T-cell (primary cell): ENCODE measurements around the gene GCNT2. TPM values are rescaled to one million over a fixed set of nuclear protein-coding genes. Genes with fewer than 3 reads are reported as not detected.
A peak's percentile ranks its signal among the peaks of the same experiment; 100 is the strongest.
"Not testable (repeated sequence)": the region's sequence is repeated elsewhere in the genome, so short reads cannot be mapped to it uniquely, and the experiment has no call there.

Source experiments
- ATAC-seq, 4 experiments: fragments of 200-7000 bp in 3 of 4; fragments of 150-1000 bp in 1 of 4; cut with Tn5 transposase; replicated peaks in 1 of 4; 1 replicate in 3 of 4; 2 replicates in 1 of 4; pipeline ENCODE4 v1.10.0; 2021; ENCODE audit warnings: moderate library complexity in 3 of 4, mild to moderate bottlenecking in 2 of 4, moderate number of reproducible peaks in 1 of 4
- CTCF ChIA-PET, 2 donors: fragments of 300-600 bp; sonication (Branson Sonifier 250); formaldehyde crosslinking; loops; one replicate each; lab custom pipeline; 2022; ENCODE audit warnings: antibody characterized with exemption in 2 of 2; lab: Charles Lee
- POLR2A ChIA-PET, 2 donors: fragments of 300-600 bp; sonication (Branson Sonifier 250); formaldehyde crosslinking; loops; one replicate each; lab custom pipeline; 2022; ENCODE audit warnings: antibody characterized with exemption in 2 of 2; lab: Charles Lee
- DNase-seq, 35 experiments: peaks; one replicate each; pipeline versions ENCODE4 v3.0.0 to v3.0.0-alpha.2; 2013 to 2023
- H3K27ac ChIP-seq: one replicate; pipeline ENCODE4 v1.5.1; 2013; ENCODE audit warnings: low read length
- H3K27me3 ChIP-seq, 2 experiments: replicated peaks in 1 of 2; 1 replicate in 1 of 2; 2 replicates in 1 of 2; pipeline versions ENCODE4 v1.6.1 to v1.7.0; 2013; ENCODE audit warnings: low read length in 1 of 2, mixed read lengths in 1 of 2; ENCODE audit not compliant: control insufficient read depth in 2 of 2, insufficient read depth in 2 of 2; ENCODE audit errors: extremely low read depth in 1 of 2
- H3K36me3 ChIP-seq, 2 donors: 1 replicate in 1 of 2; 2 replicates in 1 of 2; pipeline versions ENCODE4 v1.6.1 to v1.7.0; 2013; ENCODE audit warnings: low read length in 1 of 2; ENCODE audit not compliant: control insufficient read depth in 2 of 2, insufficient read depth in 1 of 2; ENCODE audit errors: extremely low read depth in 1 of 2
- H3K4me1 ChIP-seq, 2 experiments: 1 replicate in 1 of 2; 2 replicates in 1 of 2; pipeline versions ENCODE4 v1.6.1 to v1.7.0; 2013; ENCODE audit warnings: low read length in 2 of 2, mixed read lengths in 1 of 2; ENCODE audit not compliant: insufficient read depth in 2 of 2, control insufficient read depth in 1 of 2; ENCODE audit errors: extremely low read depth in 1 of 2
- H3K4me3 ChIP-seq, 2 donors: 1 replicate in 1 of 2; 2 replicates in 1 of 2; pipeline versions ENCODE4 v1.5.1 to v1.7.0; 2013; ENCODE audit warnings: mild to moderate bottlenecking in 2 of 2, low read length in 1 of 2, moderate library complexity in 1 of 2; ENCODE audit not compliant: control insufficient read depth in 1 of 2; ENCODE audit errors: extremely low read depth in 1 of 2
- H3K9me3 ChIP-seq: 2 replicates; pipeline ENCODE4 v1.7.0; 2013
- H3K27ac Mint-ChIP-seq, 2 donors: one replicate each; pipeline ENCODE4 v1.8.0; 2020 to 2021; ENCODE audit warnings: mild to moderate bottlenecking in 2 of 2, mixed read lengths in 2 of 2
- H3K27me3 Mint-ChIP-seq, 2 donors: one replicate each; pipeline ENCODE4 v1.8.0; 2021 to 2022; ENCODE audit warnings: mixed read lengths in 2 of 2
- H3K36me3 Mint-ChIP-seq: one replicate; pipeline ENCODE4 v1.8.0; 2021; ENCODE audit warnings: mixed read lengths
- H3K4me1 Mint-ChIP-seq, 3 donors: one replicate each; pipeline ENCODE4 v1.8.0; 2020 to 2022; ENCODE audit warnings: mixed read lengths in 3 of 3, mild to moderate bottlenecking in 1 of 3
- H3K4me3 Mint-ChIP-seq, 3 donors: one replicate each; pipeline ENCODE4 v1.8.0; 2020 to 2022; ENCODE audit warnings: mild to moderate bottlenecking in 3 of 3, mixed read lengths in 3 of 3, moderate library complexity in 3 of 3
- H3K9me3 Mint-ChIP-seq, 3 donors: one replicate each; pipeline ENCODE4 v1.8.0; 2020 to 2022; ENCODE audit warnings: mixed read lengths in 3 of 3
- WGBS: methylation state at CpG from one replicate; pipeline ENCODE4 v1.1.5; 2013; ENCODE audit warnings: missing lambda C conversion rate; ENCODE audit not compliant: insufficient coverage; 5-methylcytosine and 5-hydroxymethylcytosine counted together
- total RNA-seq, 35 experiments: library from RNA in 6 of 35; stranded (reverse) in 6 of 35; fragments of 120-200 nt in 1 of 35; gene quantifications; one replicate each; pipeline versions ENCODE4 v1.2.1 to v1.2.4 and lab custom pipeline; 2013 to 2026

GCNT2 gene
- total RNA-seq, 5 donors from 2014 or later (not counting 1 experiment from before 2014, with no cell fraction given): 2.2 to 6.8 (median 2.9) TPM

GRCh38 chr6:10529828-10530374, 8.8 kb downstream of the GCNT2 start:
- H3K36me3 Mint-ChIP-seq, POLR2A ChIA-PET, H3K36me3 ChIP-seq, H3K27me3 Mint-ChIP-seq, ATAC-seq, H3K27ac ChIP-seq, H3K9me3 Mint-ChIP-seq, H3K9me3 ChIP-seq, DNase-seq, H3K27me3 ChIP-seq: not testable (repeated sequence)
- peak overlapping the region in 1 of 2 donors; percentile 61 for H3K4me3 ChIP-seq
- Mint-ChIP-seq H3K4me3 (peak overlapping the region; percentile 89 to 93 (median 90)), H3K27ac (peak overlapping the region; percentile 82 to 94), H3K4me1 (peaks cover 49 to 58% (median 55%) of the 10 kb centered on the region in 3 donors)
- CTCF ChIA-PET: interaction anchor here in 1 of 2 donors (0.7 kb wide), 1 partner anchor 640 kb away, joined by 4 read pairs; no protein-coding TSS in a partner anchor
- no CpG with 5 or more reads among the region's 13 CpGs for WGBS
- H3K4me1 ChIP-seq: peaks cover 0 to 49% of the 10 kb centered on the region in 2 experiments

GRCh38 chr6:10531503-10531902, 10.4 kb downstream of the GCNT2 start:
- no peak overlapping the region for H3K27ac Mint-ChIP-seq
- peaks cover 52 to 67% (median 63%) of the 10 kb centered on the region in 3 donors for H3K4me1 Mint-ChIP-seq
- ChIA-PET POLR2A (no interaction called here), CTCF (no interaction called here)
- ATAC-seq: no peak
- peaks cover 0 to 5% of the 10 kb centered on the region in 2 experiments for H3K27me3 ChIP-seq
- H3K4me3 Mint-ChIP-seq: peak overlapping the region; percentile 50 to 89 (median 63)
- DNase-seq: no peak
- whole genome bisulfite sequencing: no CpG with 5 or more reads among the region's 1 CpG
- no peaks in the 10 kb centered on the region for H3K27me3 Mint-ChIP-seq
- peaks cover 6% of the 10 kb centered on the region for H3K36me3 Mint-ChIP-seq
- H3K36me3 ChIP-seq: no peaks in the 10 kb centered on the region
- peaks cover 2 to 49% of the 10 kb centered on the region in 2 experiments for H3K4me1 ChIP-seq
- no peaks in the 10 kb centered on the region for H3K9me3 ChIP-seq
- peaks cover 0 to 4% (median 0%) of the 10 kb centered on the region in 3 donors for H3K9me3 Mint-ChIP-seq
- no peak overlapping the region for H3K27ac ChIP-seq
- H3K4me3 ChIP-seq: no peak overlapping the region

- Mint-ChIP-seq H3K9me3 (peaks cover 0 to 4% (median 0%) of the 10 kb centered on the region in 3 donors), H3K27ac (no peak overlapping the region), H3K4me1 (peaks cover 52 to 67% (median 63%) of the 10 kb centered on the region in 3 donors), H3K4me3 (peak overlapping the region; percentile 45 to 89 (median 60)), H3K27me3 (no peaks in the 10 kb centered on the region), H3K36me3 (peaks cover 6% of the 10 kb centered on the region)
- no peaks in the 10 kb centered on the region for H3K9me3 ChIP-seq
- no peak for ATAC-seq
- H3K4me1 ChIP-seq: peaks cover 2 to 49% of the 10 kb centered on the region in 2 experiments
- ChIA-PET POLR2A (no interaction called here), CTCF (no interaction called here)
- H3K27ac ChIP-seq: no peak overlapping the region
- no peak for DNase-seq
- no peaks in the 10 kb centered on the region for H3K36me3 ChIP-seq
- H3K27me3 ChIP-seq: peaks cover 0 to 5% of the 10 kb centered on the region in 2 experiments
- 59% methylated on average over 7 of the region's 9 CpGs for WGBS
- no peak overlapping the region for H3K4me3 ChIP-seq
Measured at GRCh38 chr6:10531942-10532341, 10.8 kb downstream of the GCNT2 start.

GRCh38 chr6:10532392-10532791, 11.2 kb downstream of the GCNT2 start:
- Histone ChIP-seq H3K4me1 (peaks cover 2 to 49% of the 10 kb centered on the region in 2 experiments), H3K36me3 (no peaks in the 10 kb centered on the region), H3K4me3 (no peak overlapping the region), H3K9me3 (no peaks in the 10 kb centered on the region), H3K27ac (no peak overlapping the region), H3K27me3 (peaks cover 0 to 5% of the 10 kb centered on the region in 2 experiments)
- ChIA-PET POLR2A (no interaction called here), CTCF (no interaction called here)
- WGBS: 91% methylated on average over 7 of the region's 8 CpGs
- Mint-ChIP-seq H3K9me3 (peaks cover 0 to 4% (median 0%) of the 10 kb centered on the region in 3 donors), H3K36me3 (peaks cover 6% of the 10 kb centered on the region), H3K4me3 (peak overlapping the region; percentile 40 to 89 (median 60)), H3K4me1 (peaks cover 52 to 67% (median 63%) of the 10 kb centered on the region in 3 donors), H3K27ac (no peak overlapping the region), H3K27me3 (no peaks in the 10 kb centered on the region)
- DNase-seq: no peak
- ATAC-seq: no peak

GRCh38 chr6:10534419-10534762, 13.2 kb downstream of the GCNT2 start:
- WGBS: 80% methylated on average over 1 of the region's 4 CpGs
- CTCF ChIA-PET: no interaction called here

GRCh38 chr6:10535193-10535592, 14.0 kb downstream of the GCNT2 start:
- no peak overlapping the region for H3K4me3 ChIP-seq
- no CpG with 5 or more reads among the region's 1 CpG for WGBS
- H3K27me3 ChIP-seq: peaks cover 0 to 5% of the 10 kb centered on the region in 2 experiments
- no peaks in the 10 kb centered on the region for H3K9me3 ChIP-seq
- peaks cover 2 to 31% of the 10 kb centered on the region in 2 experiments for H3K4me1 ChIP-seq
- POLR2A ChIA-PET: no interaction called here
- H3K27ac ChIP-seq: no peak overlapping the region
- H3K4me3 Mint-ChIP-seq: no peak overlapping the region
- peaks cover 0 to 4% (median 0%) of the 10 kb centered on the region in 3 donors for H3K9me3 Mint-ChIP-seq
- DNase-seq (no peak), ATAC-seq (no peak)
- peaks cover 39 to 48% (median 47%) of the 10 kb centered on the region in 3 donors for H3K4me1 Mint-ChIP-seq
- CTCF ChIA-PET: no interaction called here
- H3K36me3 Mint-ChIP-seq: peaks cover 18% of the 10 kb centered on the region
- no peak overlapping the region for H3K27ac Mint-ChIP-seq
- no peaks in the 10 kb centered on the region for H3K36me3 ChIP-seq
- H3K27me3 Mint-ChIP-seq: no peaks in the 10 kb centered on the region

More at GRCh38 chr6:10534419-10534762, 13.2 kb downstream of the GCNT2 start:
- ATAC-seq: no peak
- peaks cover 44 to 53% (median 52%) of the 10 kb centered on the region in 3 donors for H3K4me1 Mint-ChIP-seq
- no peaks in the 10 kb centered on the region for H3K9me3 ChIP-seq
- H3K27me3 Mint-ChIP-seq: no peaks in the 10 kb centered on the region
- H3K9me3 Mint-ChIP-seq: peaks cover 0 to 4% (median 0%) of the 10 kb centered on the region in 3 donors
- POLR2A ChIA-PET: no interaction called here
- peaks cover 0 to 5% of the 10 kb centered on the region in 2 experiments for H3K27me3 ChIP-seq
- no peaks in the 10 kb centered on the region for H3K36me3 ChIP-seq
- H3K4me3 ChIP-seq: no peak overlapping the region
- H3K27ac ChIP-seq: no peak overlapping the region
- H3K4me1 ChIP-seq: peaks cover 2 to 38% of the 10 kb centered on the region in 2 experiments
- H3K36me3 Mint-ChIP-seq: peaks cover 10% of the 10 kb centered on the region
- no peak overlapping the region for H3K27ac Mint-ChIP-seq
- H3K4me3 Mint-ChIP-seq: peak overlapping the region in 1 of 3 donors; percentile 89
- DNase-seq: no peak
